Hindlimb muscle (tissue), 1 donor: ENCODE measurements around the gene NUDT7. TPM values are rescaled to one million over a fixed set of nuclear protein-coding genes. Genes with fewer than 3 reads are reported as not detected.
A peak's percentile ranks its signal among the peaks of the same experiment; 100 is the strongest.

ENCODE experiments used
- DNase-seq: peaks from one replicate; pipeline ENCODE4 v3.0.0-alpha.2; 2013
- polyA plus RNA-seq: library from polyadenylated mRNA; unstranded; fragments of 120-200 nt; gene quantifications from one replicate; pipeline ENCODE4 v1.2.1, GENCODE V29; 2013; ENCODE audit not compliant: insufficient read length

NUDT7 gene
- polyA plus RNA-seq, result 3.4 TPM

DNA sequence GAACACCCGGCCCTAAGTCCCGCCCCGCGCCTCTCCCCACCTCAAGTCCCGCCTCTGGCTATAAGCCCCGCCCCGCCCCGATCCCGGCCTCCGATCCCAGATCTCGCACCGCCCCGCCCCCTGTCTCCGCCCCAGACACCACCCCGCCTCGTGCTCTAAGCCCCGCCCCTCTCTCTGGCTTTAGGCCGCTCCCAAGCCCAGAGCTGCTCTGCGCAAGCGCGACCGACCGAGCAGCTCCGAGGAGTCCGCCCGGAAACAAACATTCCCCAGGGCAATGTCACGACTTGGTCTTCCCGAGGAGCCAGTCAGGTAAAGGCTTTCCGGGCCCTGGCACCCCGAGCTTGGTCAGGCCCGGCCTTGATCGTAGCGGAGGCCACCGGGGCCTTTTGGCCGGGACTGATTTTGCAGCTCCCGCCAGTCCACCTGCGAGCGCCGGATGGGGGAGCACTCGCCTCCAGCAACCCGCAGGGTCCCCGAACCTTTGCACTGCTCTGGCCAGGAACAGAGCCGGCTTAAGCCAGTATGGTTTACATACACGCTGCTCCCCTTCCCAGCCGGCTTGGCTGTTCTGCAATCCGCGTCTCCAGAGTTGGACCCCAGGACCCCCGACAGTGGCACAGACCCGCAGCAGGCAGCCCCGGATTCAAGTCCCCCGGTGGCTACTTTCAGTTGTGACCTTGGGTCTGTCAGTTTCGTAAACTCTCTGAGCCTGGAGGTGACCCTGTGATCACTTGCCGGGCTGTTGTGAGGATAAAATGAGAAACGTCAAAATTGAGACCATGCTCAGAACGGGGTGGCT is at the start of gene NUDT7:
NUDT7 (plus strand) TSS at position 206 of the 799 bp plus-strand sequence; CDS start at position 275, 69 bp downstream.
- DNase-seq, result peak; percentile 97

GRCh38 chr16:77674888-77675287 is 47.4 kb upstream of the NUDT7 start:
- no peak for DNase-seq

DNA sequence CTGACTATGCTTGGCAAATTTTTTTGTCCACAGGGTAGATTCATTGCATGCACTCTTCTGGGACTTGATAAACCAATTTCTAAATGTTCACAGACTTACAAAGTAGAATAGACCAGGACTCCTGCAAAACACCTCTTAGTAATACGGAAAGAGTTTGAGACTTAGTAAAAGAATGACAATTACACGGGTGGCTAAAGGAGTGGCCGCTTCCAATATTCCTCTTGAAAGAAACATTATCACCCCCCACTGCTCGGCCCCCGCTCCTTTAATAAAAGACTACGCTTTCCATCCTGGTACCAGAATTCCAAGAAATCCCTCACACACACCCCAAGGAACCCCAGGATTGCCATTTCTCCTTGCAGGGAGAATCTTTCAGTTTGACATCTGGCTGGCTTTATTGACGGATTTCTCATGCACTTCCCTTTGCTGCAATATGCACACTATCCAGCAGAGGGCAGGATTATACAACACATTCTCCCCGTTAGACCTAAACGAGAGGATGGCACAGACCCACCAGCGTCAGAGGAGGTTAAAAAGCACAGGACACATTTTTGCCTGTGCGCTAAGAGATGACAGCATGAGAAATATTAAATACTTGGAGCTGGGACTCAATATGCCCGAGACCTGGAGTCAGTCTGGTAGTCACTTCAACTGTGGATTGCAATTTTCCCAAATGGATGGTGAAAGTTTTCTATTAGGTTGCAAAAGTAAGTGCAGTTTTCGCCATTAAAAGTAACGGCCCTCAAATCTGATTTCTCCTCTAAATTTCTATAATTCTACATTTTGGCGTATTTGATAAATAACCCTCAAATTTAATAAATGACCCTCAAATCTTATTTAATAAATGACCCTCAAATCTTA is 46.6 kb upstream of the NUDT7 start:
- peak; percentile 70 for DNase-seq

- no peak for DNase-seq
Observed at GRCh38 chr16:77677129-77677528, 45.2 kb upstream of the NUDT7 start.

- no peak for DNase-seq
Observed at GRCh38 chr16:77679391-77679790, 42.9 kb upstream of the NUDT7 start.

DNA sequence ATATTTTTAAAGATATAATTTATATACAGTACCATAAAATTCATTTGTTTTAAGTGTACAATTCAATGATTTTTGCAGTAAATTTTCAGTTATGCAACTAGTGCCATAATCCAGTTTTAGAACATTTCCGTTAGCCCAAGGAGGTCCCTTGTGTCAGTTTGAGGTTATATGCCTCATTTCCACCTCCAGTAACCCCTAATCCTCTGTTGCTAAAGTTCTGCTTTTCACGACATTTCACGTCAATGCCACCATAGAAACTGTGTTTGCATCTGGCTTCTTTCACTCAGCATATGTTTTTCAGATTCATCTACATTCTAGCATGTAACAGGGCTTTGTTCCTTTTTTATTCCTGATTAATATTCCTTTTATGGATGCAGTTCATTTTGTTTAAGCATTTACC is 42.4 kb upstream of the NUDT7 start:
- DNase-seq, result peak; percentile 38

DNA sequence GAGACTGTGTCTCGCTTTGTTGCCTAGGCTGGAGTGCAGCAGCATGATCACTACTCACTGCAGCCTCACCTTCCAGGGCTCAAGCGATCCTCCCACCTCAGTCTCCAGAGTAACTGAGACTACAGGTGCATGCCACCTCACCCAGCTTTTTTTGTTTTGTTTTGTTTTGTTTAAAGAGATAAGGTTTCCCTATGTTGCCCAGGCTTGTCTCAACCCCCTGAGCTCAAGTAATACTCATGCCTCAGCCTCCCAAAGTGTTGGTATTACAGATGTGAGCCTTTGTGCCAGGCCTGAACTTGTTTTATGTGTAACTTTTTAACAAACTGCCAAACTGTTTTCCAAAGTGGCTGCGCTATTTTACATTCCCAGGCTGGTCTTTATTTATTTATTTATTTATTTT is 41.8 kb upstream of the NUDT7 start:
- DNase-seq, result no peak

DNA sequence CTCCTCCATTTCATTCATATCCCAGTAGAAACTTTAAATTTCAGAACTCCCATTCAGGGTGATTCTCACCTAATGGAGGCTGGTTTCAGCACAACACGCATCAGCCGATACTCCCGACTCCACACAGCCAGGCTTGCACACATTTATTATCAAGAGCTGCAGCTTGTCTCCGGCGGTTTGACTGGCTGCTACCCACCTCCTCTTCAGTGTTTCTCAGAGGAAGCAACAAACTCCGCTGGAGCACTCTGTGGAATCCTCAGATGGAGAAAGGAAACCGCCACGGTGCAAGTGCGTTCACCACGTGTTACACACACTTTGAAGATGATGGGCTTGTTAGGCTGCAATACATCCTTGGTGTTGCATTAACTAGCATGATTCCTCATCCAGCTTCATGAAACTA is 39.7 kb upstream of the NUDT7 start:
- no peak for DNase-seq

DNA sequence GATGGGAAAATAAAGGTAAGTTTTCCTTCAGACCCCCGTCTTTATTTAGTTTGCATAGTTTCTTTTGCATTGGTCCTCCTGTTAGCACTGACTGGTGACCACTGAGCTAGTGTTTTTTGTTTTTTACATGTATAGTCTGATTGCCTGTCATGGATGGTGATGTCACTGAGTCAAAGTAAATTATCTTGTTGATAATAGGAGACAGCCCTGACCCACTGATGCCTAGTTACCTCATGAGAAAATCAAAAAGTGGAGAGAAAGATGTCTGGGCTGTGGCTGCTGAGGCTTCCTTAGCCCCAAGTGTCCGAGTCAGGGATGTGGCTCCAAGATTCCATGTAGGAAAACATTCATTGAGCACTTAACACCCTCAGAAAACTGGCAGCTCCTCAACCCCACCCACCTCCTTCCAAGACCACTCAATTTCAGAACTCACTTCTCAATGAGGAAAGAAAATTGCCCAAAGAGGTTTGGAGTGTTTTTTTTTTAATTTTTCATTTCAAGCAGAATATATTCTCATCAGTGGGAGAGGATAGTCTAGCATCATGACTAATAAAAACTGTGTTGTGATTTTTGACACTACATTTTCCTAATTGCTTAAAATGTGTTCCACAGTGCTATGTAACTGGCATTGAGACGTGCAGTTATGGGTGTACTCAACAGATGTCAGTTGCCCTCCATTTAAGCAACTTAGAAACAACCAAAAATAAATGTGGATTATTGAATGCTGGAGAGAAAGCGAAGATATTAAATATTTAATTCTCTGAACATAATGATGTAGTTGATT is 38.7 kb upstream of the NUDT7 start:
- DNase-seq, result no peak

DNA sequence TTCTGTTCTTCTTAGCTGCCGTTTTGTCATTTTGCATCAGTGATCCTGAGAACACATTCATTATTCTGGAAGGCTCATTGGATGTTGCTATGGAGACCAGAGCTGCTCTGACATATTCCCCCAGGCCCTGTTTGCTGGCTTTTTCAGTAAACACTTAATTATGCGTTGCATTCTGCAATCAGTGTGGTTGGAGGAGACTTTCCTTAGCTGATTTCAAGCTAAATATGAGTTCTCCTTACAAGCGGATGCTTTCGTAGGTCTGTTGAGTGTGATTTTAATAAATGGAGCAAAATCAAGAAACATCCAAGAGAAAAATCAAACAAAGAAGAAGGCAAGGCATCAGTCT is 38.2 kb upstream of the NUDT7 start:
- no peak for DNase-seq

DNA sequence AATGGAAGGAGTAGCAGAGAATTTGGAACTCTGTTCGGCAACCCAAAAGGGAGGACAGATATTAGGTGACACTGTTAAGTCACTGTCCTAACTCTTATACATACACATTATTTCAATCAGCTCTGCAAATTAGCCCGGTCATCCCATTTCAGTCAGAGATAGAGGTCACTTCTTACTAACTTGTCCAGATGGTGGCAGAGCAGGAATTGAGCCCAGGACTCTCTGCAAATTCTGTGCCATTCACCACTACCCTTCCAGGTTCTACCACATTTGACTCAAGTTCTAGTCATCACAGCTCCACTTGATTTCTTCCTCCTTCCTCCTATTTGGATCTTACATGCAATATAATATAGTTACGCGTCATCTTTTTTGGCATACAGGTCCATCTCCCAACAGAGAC is 35.9 kb upstream of the NUDT7 start:
- no peak for DNase-seq

DNA sequence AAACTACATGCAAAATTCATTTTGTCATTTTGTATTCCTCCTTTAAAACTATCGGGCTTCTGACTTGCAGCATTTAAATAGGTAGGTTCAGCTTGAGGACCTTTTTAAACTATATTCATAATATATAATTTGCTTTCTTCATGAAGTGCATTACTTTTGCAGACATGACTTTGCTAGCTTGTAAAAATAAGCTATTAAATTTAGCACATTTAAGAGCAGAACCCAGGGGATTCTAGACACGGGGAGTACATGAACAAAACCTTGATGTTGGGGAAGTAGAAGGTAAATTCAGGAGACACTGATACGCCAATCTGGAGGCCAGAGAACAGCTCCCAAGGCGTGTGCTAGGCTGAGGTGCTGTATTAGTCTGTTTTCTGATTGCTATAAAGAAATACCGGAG is 32.3 kb upstream of the NUDT7 start:
- no peak for DNase-seq

DNA sequence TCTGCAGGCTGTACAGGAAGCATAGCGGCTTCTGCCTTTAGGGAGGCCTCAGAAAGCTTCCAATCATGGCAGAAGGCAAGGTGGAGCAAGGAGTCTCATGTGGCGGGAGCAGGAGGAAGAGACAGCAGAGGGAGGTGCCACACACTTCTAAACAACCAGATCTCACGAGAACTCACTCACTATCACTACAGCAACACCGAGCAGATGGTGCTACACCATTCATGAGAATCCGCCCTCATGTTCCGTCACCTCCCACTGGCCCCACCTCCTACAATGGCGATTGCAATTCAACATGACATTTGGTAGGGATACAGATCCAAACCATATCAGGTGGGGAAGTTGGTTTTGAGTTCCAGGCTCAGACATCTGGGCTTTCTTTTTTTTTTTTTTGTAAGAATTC is 31.9 kb upstream of the NUDT7 start:
- no peak for DNase-seq

- DNase-seq, result no peak
Observed at GRCh38 chr16:77692612-77693011, 29.7 kb upstream of the NUDT7 start.

DNA sequence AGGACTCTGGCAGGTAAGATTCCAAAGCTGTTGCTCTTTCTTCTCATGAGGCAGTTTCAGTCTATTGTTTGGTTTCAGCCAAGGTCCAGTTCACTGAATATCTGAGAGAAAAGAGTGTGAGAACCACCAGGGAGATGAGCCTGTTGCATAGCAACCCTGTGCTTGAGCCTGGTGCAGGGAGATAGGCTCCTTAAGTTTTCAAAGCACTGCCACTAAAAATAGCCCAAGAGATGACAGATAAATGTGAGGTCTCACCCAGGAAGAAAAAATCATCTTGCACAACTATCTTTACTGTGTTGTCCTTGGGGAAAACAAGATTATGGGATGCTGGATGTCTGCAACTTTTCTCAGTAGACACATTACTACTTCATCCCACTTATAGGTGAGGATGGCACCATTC is 26.2 kb upstream of the NUDT7 start:
- no peak for DNase-seq

DNA sequence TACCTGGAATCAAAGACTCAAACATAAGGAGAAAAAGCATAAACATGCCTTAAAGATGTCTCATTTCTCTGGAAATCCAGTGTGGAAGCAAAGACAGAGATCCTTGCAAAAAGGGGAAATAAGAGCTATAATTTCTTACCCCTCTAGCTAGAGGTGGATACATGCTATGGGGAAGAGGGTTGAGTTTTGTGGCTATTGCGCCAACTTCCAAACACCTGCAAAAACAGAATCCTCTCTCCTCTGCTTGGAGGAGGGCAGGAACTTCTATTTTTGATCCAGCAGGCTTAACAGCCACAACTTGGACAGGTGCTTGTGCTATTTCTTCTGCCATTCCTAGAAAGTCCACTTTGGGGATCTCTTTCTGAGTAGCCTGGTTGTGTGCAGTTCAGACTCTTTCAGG is 21.5 kb upstream of the NUDT7 start:
- DNase-seq, result no peak

DNA sequence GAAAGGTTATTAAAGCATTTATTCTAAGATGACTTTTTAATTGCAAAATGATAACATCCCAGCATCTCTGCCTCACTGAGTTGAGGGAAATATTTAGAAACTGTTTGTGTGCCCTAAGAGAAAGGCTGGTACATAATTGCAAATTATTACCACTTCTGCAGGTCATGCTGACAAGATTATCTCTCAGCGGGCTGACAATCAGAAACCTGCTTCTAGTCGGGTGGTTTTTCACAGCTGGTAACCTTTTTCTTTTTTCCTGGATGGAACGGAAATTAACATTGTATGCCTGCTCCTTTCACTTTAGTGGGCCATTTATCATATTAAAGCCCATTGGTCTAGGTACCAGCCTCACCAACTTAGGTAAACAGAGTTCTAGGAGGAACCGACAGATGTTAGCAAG is 17.0 kb upstream of the NUDT7 start:
- DNase-seq, result no peak

DNA sequence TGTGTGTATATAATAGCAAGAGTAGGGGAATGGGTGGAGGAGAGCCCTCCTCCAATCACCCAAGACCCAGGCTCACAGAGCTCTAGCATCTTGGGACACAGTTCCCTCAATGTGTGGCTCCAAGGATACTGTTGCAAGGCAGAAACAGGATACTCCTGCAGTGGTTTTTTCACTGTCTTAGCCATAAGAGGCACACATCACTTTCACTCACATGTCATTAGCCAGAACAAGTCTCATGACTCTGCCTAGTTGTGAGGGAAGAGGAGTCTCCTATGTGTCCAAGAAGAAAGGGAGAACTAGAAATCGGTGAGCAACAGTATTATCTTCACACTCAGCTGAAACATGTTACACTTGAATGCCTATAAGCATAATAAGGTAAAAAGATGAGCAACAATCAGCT is 11.1 kb upstream of the NUDT7 start:
- DNase-seq, result no peak

- DNase-seq, result no peak
Observed at GRCh38 chr16:77711775-77712174, 10.5 kb upstream of the NUDT7 start.

DNA sequence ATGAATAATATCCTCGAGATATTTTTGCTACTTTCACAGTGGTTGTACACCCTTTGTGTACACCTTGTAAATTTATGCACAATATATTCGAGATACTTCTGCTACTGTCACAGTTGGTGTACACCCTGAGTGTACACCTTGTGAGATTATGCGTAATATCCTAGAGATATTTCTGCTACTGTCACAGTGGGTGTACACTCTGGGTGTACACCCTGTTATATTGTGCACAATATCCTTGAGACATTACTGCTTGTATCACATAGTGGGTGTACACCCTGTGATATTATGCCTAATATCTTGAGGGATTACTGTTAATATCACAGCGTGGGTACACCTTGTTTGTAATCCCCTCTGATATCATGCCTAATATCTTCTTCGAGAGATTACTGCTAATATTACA is 7.2 kb upstream of the NUDT7 start:
- no peak for DNase-seq

GRCh38 chr16:77721752-77722308 is 484 bp upstream of the NUDT7 start:
- DNase-seq, result peak; percentile 3

DNA sequence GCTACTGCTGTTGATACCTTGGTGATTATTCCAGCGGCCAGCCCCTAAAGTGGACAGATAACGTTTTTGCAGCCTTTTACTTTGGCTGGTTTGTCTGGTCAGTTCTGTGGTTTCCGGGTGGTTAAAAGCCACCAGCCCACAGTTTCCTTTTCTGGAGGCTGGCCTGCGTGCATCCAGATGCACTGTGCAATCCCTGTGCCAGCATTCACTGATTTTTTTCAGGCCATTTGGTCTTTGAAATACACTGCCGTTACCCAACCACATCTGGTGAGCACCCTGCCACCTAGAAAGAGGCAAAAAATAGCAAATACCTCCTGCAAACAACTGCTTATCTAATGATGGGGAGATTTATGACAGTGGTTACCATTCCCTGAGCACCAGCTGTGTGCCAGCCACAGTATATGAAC is 797 bp downstream of the NUDT7 start:
- peak; percentile 12 for DNase-seq

- DNase-seq, result no peak
Observed at GRCh38 chr16:77724174-77724573, 1.9 kb downstream of the NUDT7 start.
